Femur (tissue), 1 donor: ENCODE data around the gene CELF5.
"Not testable (repeated sequence)": the region's sequence is repeated elsewhere in the genome, so short reads cannot be mapped to it uniquely, and the experiment has no call there.

Source experiments
- DNase-seq: peaks from one replicate; pipeline ENCODE4 v3.0.0-alpha.2; 2017

The CELF5 gene

GRCh38 chr19:3276341-3276799 is 51.9 kb downstream of the CELF5 start:
- peak; percentile 31 for DNase-seq

GRCh38 chr19:3277649-3278048 is 53.2 kb downstream of the CELF5 start:
- DNase-seq, result no peak

GRCh38 chr19:3278294-3278693 is 53.8 kb downstream of the CELF5 start:
- no peak for DNase-seq

GRCh38 chr19:3278749-3279148 is 54.3 kb downstream of the CELF5 start:
- no peak for DNase-seq

- no peak for DNase-seq
Observed at GRCh38 chr19:3279306-3279705, 54.8 kb downstream of the CELF5 start.

- DNase-seq, result no peak
Observed at GRCh38 chr19:3281026-3281425, 56.6 kb downstream of the CELF5 start.

GRCh38 chr19:3282155-3282554 is 57.7 kb downstream of the CELF5 start:
- no peak for DNase-seq

- no peak for DNase-seq
Observed at GRCh38 chr19:3282564-3282963, 58.1 kb downstream of the CELF5 start.

- no peak for DNase-seq
Observed at GRCh38 chr19:3283246-3283751, 58.8 kb downstream of the CELF5 start.

- DNase-seq, result no peak
Observed at GRCh38 chr19:3283886-3284657, 59.6 kb downstream of the CELF5 start.

- peak; percentile 63 for DNase-seq
Observed at GRCh38 chr19:3284759-3285646, 60.5 kb downstream of the CELF5 start.

- DNase-seq, result peak; percentile 56
Observed at GRCh38 chr19:3285647-3286176, 61.3 kb downstream of the CELF5 start.

GRCh38 chr19:3287814-3288213 is 63.4 kb downstream of the CELF5 start:
- DNase-seq, result no peak

- DNase-seq, result not testable (repeated sequence)
Observed at GRCh38 chr19:3288437-3288836, 64.0 kb downstream of the CELF5 start.

GRCh38 chr19:3289971-3290569 is 65.6 kb downstream of the CELF5 start:
- DNase-seq, result no peak

GRCh38 chr19:3290858-3291257 is 66.4 kb downstream of the CELF5 start:
- not testable (repeated sequence) for DNase-seq

- DNase-seq, result no peak
Observed at GRCh38 chr19:3291644-3292043, 67.2 kb downstream of the CELF5 start.

- DNase-seq, result no peak
Observed at GRCh38 chr19:3292958-3293529, 68.6 kb downstream of the CELF5 start.

- DNase-seq, result no peak
Observed at GRCh38 chr19:3293560-3293959, 69.1 kb downstream of the CELF5 start.

GRCh38 chr19:3294080-3294850 is 69.8 kb downstream of the CELF5 start:
- no peak for DNase-seq

- DNase-seq, result no peak
Observed at GRCh38 chr19:3295581-3295980, 71.1 kb downstream of the CELF5 start.

- DNase-seq, result no peak
Observed at GRCh38 chr19:3296034-3296433, 71.6 kb downstream of the CELF5 start.
